ENCODE measurements around the gene CUTC. TPM values are rescaled to one million over a fixed set of nuclear protein-coding genes. Genes with fewer than 3 reads are reported as not detected.
A peak's percentile ranks its signal among the peaks of the same experiment; 100 is the strongest.

The CUTC gene
- total and polyA plus RNA-seq, 4 donors: 10.3 to 23.4 (median 17.3) TPM

DNA sequence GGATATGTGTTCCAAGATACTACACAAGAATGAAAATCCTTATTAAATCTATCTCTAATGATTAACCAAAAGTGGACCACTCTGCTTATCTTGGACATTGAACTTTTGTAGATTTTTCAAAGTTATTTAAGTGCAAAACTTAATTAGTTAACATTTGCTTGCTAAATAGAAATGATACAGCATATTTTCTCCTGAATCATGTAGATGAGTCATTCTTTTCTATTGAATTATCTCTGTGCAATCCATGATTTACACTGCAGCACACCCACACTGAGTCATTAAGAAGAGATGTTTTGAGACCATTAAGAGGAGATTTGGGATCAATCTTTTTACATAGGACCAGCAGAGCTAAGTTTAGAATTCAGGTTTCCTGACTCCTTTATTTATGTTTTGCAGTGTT lies 43.8 kb downstream of the CUTC start (continued):
- TF ChIP-seq, protein P1, sequence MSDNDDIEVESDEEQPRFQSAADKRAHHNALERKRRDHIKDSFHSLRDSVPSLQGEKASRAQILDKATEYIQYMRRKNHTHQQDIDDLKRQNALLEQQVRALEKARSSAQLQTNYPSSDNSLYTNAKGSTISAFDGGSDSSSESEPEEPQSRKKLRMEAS (IDR thresholded peaks at IDR 0.05): peak; percentile 70
- TF ChIP-seq YY1 (IDR thresholded peaks at IDR 0.05): peak; percentile 52
- TF ChIP-seq EGR1 (IDR thresholded peaks at IDR 0.05; ENCODE audit: low read depth in 2 of 2): peak in 1 of 2 donors; percentile 27
- TF ChIP-seq FOXA1 (IDR thresholded peaks at IDR 0.05): peak; percentile 60

DNA sequence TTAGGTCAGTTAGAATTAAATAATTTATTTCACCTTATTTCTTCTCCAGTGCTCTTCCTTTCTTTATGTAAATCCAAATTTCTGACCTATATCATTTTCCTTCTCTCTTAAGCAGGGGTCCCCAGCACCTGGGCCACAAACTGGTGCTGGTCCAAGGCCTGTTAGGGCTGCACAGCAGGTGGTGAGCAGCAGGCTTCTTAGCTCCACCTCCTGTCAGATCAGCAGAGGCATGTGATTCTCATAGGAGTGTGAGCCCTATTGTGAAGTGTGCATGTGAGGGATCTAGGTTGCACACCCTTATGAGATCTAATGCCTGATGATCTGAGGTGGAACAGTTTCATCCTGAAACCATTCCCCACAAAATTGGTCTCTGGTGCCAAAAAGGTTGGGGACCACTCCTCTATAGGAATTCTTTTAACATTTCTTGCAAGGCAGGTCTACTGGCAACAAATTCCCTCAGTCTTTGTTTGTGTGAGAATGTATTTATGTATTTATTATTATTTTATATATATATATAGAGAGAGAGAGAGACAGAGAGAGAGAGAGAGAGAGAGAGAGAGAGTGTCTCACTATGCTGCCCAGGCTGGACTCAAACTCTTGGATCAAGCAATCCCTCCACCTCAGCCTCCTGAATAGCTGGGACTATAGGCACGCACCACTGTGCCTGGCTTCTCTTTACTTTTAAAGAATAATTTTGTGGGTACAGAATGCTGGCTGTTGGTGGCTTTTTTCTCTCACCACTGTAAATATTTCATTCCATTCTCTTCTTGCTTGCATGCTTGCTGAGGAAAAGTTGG lies 46.1 kb downstream of the CUTC start:
- 79% methylated on average over 1 of the region's 1 CpG for WGBS
- H3K9me3 ChIP-seq (ENCODE audit: control insufficient read depth in 4 of 4, low read length in 3 of 4): no peaks in the 10 kb centered on the region
- no peak overlapping the region for H3K9ac ChIP-seq (ENCODE audit: low read depth in 1 of 2, low read length in 2 of 2)
- peaks cover 15 to 45% (median 39%) of the 10 kb centered on the region in 4 donors for H3K4me1 ChIP-seq (ENCODE audit: control insufficient read depth in 4 of 4, insufficient read depth in 4 of 4, low read length in 3 of 4)
- no peaks in the 10 kb centered on the region for H3K27me3 ChIP-seq (ENCODE audit: control insufficient read depth in 4 of 4, insufficient read depth in 4 of 4, low read length in 3 of 4)
- H3K36me3 ChIP-seq (ENCODE audit: control insufficient read depth in 4 of 4, insufficient read depth in 3 of 4, low read depth in 1 of 4, low read length in 3 of 4): no peaks in the 10 kb centered on the region
- peak overlapping the region; percentile 80 to 83 for H3K27ac ChIP-seq (ENCODE audit: low read depth in 1 of 2, low read length in 2 of 2)
- H3K4me3 ChIP-seq (ENCODE audit: low read depth in 1 of 3, low read length in 3 of 3): no peak overlapping the region
- TF ChIP-seq EGR1 (IDR thresholded peaks at IDR 0.05; ENCODE audit: low read depth in 2 of 2) (no peak), FOXA2 (IDR thresholded peaks at IDR 0.05) (no peak), RAD21 (IDR thresholded peaks at IDR 0.05) (peak in 1 of 2 donors; percentile 12), JUND (IDR thresholded peaks at IDR 0.05) (no peak)
- TF ChIP-seq, protein P1 (IDR thresholded peaks at IDR 0.05): peak; percentile 50
- no peak for DNase-seq (ENCODE audit: low spot score)

DNA sequence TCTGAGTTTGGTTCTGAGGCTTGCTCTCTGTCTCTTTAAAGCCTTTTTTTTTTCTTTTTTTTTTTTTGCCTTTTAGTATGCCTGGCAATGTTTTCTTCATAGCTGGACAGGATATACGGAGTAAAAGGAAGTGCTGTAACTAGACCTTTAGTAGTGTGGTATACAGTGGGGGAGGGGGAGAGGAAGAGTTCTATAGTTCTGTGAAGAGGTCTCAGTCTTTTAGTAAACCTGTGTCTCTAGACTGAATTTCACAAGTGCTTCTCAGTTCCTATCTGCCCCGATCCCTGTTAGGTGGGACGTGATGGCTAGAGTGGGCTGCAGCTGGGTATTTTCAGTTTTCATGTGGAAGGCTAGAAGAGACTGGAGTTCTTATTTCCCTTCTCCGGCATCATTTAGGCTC lies 47.3 kb downstream of the CUTC start:
- WGBS: 44% methylated on average over 4 of the region's 4 CpGs
- peak overlapping the region in 1 of 3 donors; percentile 4 for H3K4me3 ChIP-seq (ENCODE audit: low read depth in 1 of 3, low read length in 3 of 3)
- peak overlapping the region; percentile 80 to 83 for H3K27ac ChIP-seq (ENCODE audit: low read depth in 1 of 2, low read length in 2 of 2)
- H3K9ac ChIP-seq (ENCODE audit: low read depth in 1 of 2, low read length in 2 of 2): peak overlapping the region in 1 of 2 donors; percentile 82
- no peaks in the 10 kb centered on the region for H3K36me3 ChIP-seq (ENCODE audit: control insufficient read depth in 4 of 4, insufficient read depth in 3 of 4, low read depth in 1 of 4, low read length in 3 of 4)
- no peak for DNase-seq (ENCODE audit: low spot score)
- peak; percentile 51 for TF ChIP-seq NR2F2 (IDR thresholded peaks at IDR 0.05)
- TF ChIP-seq, protein P1 (IDR thresholded peaks at IDR 0.05): no peak
- no peak for TF ChIP-seq FOXA2 (IDR thresholded peaks at IDR 0.05)
- peak in 1 of 2 donors; percentile 26 for TF ChIP-seq RXRA (IDR thresholded peaks at IDR 0.05)
- TF ChIP-seq HNF4G (IDR thresholded peaks at IDR 0.05): no peak
- TF ChIP-seq, protein P2, sequence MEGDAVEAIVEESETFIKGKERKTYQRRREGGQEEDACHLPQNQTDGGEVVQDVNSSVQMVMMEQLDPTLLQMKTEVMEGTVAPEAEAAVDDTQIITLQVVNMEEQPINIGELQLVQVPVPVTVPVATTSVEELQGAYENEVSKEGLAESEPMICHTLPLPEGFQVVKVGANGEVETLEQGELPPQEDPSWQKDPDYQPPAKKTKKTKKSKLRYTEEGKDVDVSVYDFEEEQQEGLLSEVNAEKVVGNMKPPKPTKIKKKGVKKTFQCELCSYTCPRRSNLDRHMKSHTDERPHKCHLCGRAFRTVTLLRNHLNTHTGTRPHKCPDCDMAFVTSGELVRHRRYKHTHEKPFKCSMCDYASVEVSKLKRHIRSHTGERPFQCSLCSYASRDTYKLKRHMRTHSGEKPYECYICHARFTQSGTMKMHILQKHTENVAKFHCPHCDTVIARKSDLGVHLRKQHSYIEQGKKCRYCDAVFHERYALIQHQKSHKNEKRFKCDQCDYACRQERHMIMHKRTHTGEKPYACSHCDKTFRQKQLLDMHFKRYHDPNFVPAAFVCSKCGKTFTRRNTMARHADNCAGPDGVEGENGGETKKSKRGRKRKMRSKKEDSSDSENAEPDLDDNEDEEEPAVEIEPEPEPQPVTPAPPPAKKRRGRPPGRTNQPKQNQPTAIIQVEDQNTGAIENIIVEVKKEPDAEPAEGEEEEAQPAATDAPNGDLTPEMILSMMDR (IDR thresholded peaks at IDR 0.05; ENCODE audit: low read depth, low read length, missing input control): no peak
- no peak for TF ChIP-seq YY1 (IDR thresholded peaks at IDR 0.05)
- no peak for TF ChIP-seq JUND (IDR thresholded peaks at IDR 0.05)
- TF ChIP-seq GABPA (IDR thresholded peaks at IDR 0.05 in 1 of 2, conservative IDR thresholded peaks at IDR 0.05 in 1 of 2): peak in 1 of 2 donors; percentile 53
- TF ChIP-seq TAF1 (conservative IDR thresholded peaks at IDR 0.05): no peak
- no peak for TF ChIP-seq RAD21 (IDR thresholded peaks at IDR 0.05)
- peak; percentile 27 for TF ChIP-seq SP1 (IDR thresholded peaks at IDR 0.05)
- peak; percentile 14 to 31 for TF ChIP-seq HNF4A (conservative IDR thresholded peaks at IDR 0.05)
- H3K27me3 ChIP-seq (ENCODE audit: control insufficient read depth in 4 of 4, insufficient read depth in 4 of 4, low read length in 3 of 4): no peaks in the 10 kb centered on the region
- H3K9me3 ChIP-seq (ENCODE audit: control insufficient read depth in 4 of 4, low read length in 3 of 4): no peaks in the 10 kb centered on the region
- H3K4me1 ChIP-seq (ENCODE audit: control insufficient read depth in 4 of 4, insufficient read depth in 4 of 4, low read length in 3 of 4): peaks cover 15 to 45% (median 39%) of the 10 kb centered on the region in 4 donors

Measured in liver (tissue), 9 donors.